ENCODE measurements around the gene CYP26C1. TPM values are rescaled to one million over a fixed set of nuclear protein-coding genes. Genes with fewer than 3 reads are reported as not detected.
A peak's percentile ranks its signal among the peaks of the same experiment; 100 is the strongest.

Gene CYP26C1
- total RNA-seq, 1 experiment from 2014 or later = 0.79 TPM

DNA sequence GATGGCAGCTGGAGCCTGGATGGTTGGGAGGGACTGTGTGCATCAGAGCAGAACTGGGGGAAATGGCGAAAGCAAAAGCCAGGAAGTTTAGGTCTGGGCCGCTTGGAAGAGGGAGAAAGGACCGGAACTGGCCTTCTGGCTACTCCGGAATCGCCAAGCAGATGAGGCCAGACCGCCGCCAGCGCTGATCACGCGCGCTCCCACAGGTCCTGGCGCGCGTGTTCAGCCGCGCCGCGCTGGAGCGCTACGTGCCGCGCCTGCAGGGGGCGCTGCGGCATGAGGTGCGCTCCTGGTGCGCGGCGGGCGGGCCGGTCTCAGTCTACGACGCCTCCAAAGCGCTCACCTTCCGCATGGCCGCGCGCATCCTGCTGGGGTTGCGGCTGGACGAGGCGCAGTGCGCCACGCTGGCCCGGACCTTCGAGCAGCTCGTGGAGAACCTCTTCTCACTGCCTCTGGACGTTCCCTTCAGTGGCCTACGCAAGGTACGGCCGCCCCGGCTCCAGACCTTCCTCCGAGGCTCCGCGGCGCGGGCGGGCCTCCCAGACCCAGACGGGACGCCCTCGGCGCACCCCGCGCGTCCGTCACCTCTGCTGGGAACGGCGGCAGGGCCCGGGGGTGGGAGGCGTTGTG lies 2.0 kb downstream of the CYP26C1 start:
- Histone ChIP-seq H4K5ac (ENCODE audit: insufficient read length, low read depth, low read length) (no peak overlapping the region), H3T11ph (ENCODE audit: low read length) (no peak overlapping the region), H2BK15ac (ENCODE audit: low read depth, low read length) (no peak overlapping the region), H3K27ac (ENCODE audit: insufficient read length, low read depth, low read length) (no peak overlapping the region), H3K79me2 (ENCODE audit: insufficient read depth, low read length) (no peaks in the 10 kb centered on the region), H2AFZ (ENCODE audit: low read length) (no peak overlapping the region), H3K18ac (ENCODE audit: insufficient read length, low read depth, low read length) (no peak overlapping the region), H2BK20ac (ENCODE audit: low read depth, low read length, poor library complexity, severe bottlenecking) (no peak overlapping the region), H3K56ac (ENCODE audit: insufficient read length, low read depth, low read length) (no peak overlapping the region), H3K79me1 (ENCODE audit: insufficient read depth, low read depth, low read length, poor library complexity, severe bottlenecking) (no peaks in the 10 kb centered on the region), H2BK5ac (ENCODE audit: insufficient read length, low read length) (no peak overlapping the region), H4K20me1 (ENCODE audit: control insufficient read depth, insufficient read depth, insufficient read length) (no peaks in the 10 kb centered on the region), H3K23me2 (ENCODE audit: insufficient read length, low read depth, low read length, poor library complexity, severe bottlenecking) (no peaks in the 10 kb centered on the region), H3K4ac (ENCODE audit: low read depth, low read length) (no peak overlapping the region), H2BK120ac (ENCODE audit: low read depth, low read length, poor library complexity, severe bottlenecking) (no peak overlapping the region), H2AK5ac (ENCODE audit: insufficient read length, low read length) (no peak overlapping the region), H3K9ac (ENCODE audit: extremely low read depth, insufficient read length, low read length) (no peak overlapping the region), H3K4me1 (ENCODE audit: insufficient read depth, low read length) (no peaks in the 10 kb centered on the region), H3K27me3 (ENCODE audit: insufficient read depth, low read length) (peaks cover 76% of the 10 kb centered on the region), H4K91ac (ENCODE audit: insufficient read length, low read depth, low read length) (no peak overlapping the region), H2BK12ac (ENCODE audit: insufficient read length, low read depth, low read length) (no peak overlapping the region), H3K9me3 (ENCODE audit: control insufficient read depth, low read depth, low read length) (no peaks in the 10 kb centered on the region), H3K23ac (ENCODE audit: insufficient read length, low read depth, low read length) (no peak overlapping the region), H3K4me2 (ENCODE audit: insufficient read depth, insufficient read length, low read length) (peak overlapping the region; percentile 18), H3K14ac (ENCODE audit: insufficient read depth, low read length) (no peak overlapping the region), H4K8ac (replicated peaks; ENCODE audit: insufficient read length, low read depth, low read length) (no peak overlapping the region)
- peaks cover 0 to 14% (median 5%) of the 10 kb centered on the region in 3 experiments; a peak in 5 of 7 replicates for H3K36me3 Mint-ChIP-seq (ENCODE audit: insufficient read depth in 1 of 3, low read depth in 3 of 3)
- no peak overlapping the region for H3K27ac Mint-ChIP-seq
- peak overlapping the region; percentile 52 to 71 for H3K4me3 Mint-ChIP-seq
- TF ChIP-seq, protein P1, sequence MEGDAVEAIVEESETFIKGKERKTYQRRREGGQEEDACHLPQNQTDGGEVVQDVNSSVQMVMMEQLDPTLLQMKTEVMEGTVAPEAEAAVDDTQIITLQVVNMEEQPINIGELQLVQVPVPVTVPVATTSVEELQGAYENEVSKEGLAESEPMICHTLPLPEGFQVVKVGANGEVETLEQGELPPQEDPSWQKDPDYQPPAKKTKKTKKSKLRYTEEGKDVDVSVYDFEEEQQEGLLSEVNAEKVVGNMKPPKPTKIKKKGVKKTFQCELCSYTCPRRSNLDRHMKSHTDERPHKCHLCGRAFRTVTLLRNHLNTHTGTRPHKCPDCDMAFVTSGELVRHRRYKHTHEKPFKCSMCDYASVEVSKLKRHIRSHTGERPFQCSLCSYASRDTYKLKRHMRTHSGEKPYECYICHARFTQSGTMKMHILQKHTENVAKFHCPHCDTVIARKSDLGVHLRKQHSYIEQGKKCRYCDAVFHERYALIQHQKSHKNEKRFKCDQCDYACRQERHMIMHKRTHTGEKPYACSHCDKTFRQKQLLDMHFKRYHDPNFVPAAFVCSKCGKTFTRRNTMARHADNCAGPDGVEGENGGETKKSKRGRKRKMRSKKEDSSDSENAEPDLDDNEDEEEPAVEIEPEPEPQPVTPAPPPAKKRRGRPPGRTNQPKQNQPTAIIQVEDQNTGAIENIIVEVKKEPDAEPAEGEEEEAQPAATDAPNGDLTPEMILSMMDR (conservative IDR thresholded peaks at IDR 0.05) = peak; percentile 91
- DNase-seq = peak; percentile 71
- WGBS (ENCODE audit: extremely low coverage, insufficient read length, low lambda C conversion rate) = no CpG with 5 or more reads among the region's 68 CpGs
- peaks cover 19 to 43% of the 10 kb centered on the region in 2 experiments for H3K4me1 Mint-ChIP-seq
- H3K9me3 Mint-ChIP-seq = peaks cover 6 to 11% of the 10 kb centered on the region in 2 experiments; a peak in 4 of 5 replicates
- peaks cover 86% of the 10 kb centered on the region for H3K27me3 Mint-ChIP-seq (ENCODE audit: low read depth)

Data from H9 (cell line).